GM21529 (cell line): ENCODE results near the gene MICOS13.

Experiments
- ATAC-seq: cut with Tn5 transposase; IDR thresholded peaks from one replicate; pipeline ENCODE4 v1.9.1; 2021; ENCODE audit not compliant: unreplicated experiment

Gene MICOS13

GRCh38 chr19:5669212-5669611 lies 11.1 kb downstream of the MICOS13 start:
- ATAC-seq = no peak

- ATAC-seq = no peak
Measured at GRCh38 chr19:5667751-5668271, 12.5 kb downstream of the MICOS13 start.

GRCh38 chr19:5666921-5667610 lies 13.2 kb downstream of the MICOS13 start:
- ATAC-seq = no peak

- no peak for ATAC-seq
Measured at GRCh38 chr19:5665781-5666513, 14.4 kb downstream of the MICOS13 start.

- no peak for ATAC-seq
Measured at GRCh38 chr19:5664515-5664914, 15.8 kb downstream of the MICOS13 start.

GRCh38 chr19:5663904-5664303 lies 16.4 kb downstream of the MICOS13 start:
- no peak for ATAC-seq

GRCh38 chr19:5661483-5661882 lies 18.8 kb downstream of the MICOS13 start:
- no peak for ATAC-seq

GRCh38 chr19:5655412-5655811 lies 24.9 kb downstream of the MICOS13 start:
- no peak for ATAC-seq

- ATAC-seq = no peak
Measured at GRCh38 chr19:5654931-5655330, 25.4 kb downstream of the MICOS13 start.

- ATAC-seq = no peak
Measured at GRCh38 chr19:5652261-5652660, 28.1 kb downstream of the MICOS13 start.

GRCh38 chr19:5651361-5651760 lies 29.0 kb downstream of the MICOS13 start:
- no peak for ATAC-seq

GRCh38 chr19:5648464-5648863 lies 31.9 kb downstream of the MICOS13 start:
- no peak for ATAC-seq

GRCh38 chr19:5646703-5647102 lies 33.6 kb downstream of the MICOS13 start:
- no peak for ATAC-seq

GRCh38 chr19:5645409-5645808 lies 34.9 kb downstream of the MICOS13 start:
- no peak for ATAC-seq

- no peak for ATAC-seq
Measured at GRCh38 chr19:5644037-5644436, 36.3 kb downstream of the MICOS13 start.

GRCh38 chr19:5643060-5643459 lies 37.3 kb downstream of the MICOS13 start:
- ATAC-seq = no peak

- ATAC-seq = no peak
Measured at GRCh38 chr19:5642204-5642603, 38.1 kb downstream of the MICOS13 start.

- ATAC-seq = no peak
Measured at GRCh38 chr19:5641171-5641570, 39.1 kb downstream of the MICOS13 start.

GRCh38 chr19:5637971-5638370 lies 42.3 kb downstream of the MICOS13 start:
- ATAC-seq = no peak

GRCh38 chr19:5635427-5635826 lies 44.9 kb downstream of the MICOS13 start:
- ATAC-seq = no peak

GRCh38 chr19:5632657-5633056 lies 47.7 kb downstream of the MICOS13 start:
- no peak for ATAC-seq

GRCh38 chr19:5632241-5632612 lies 48.1 kb downstream of the MICOS13 start:
- no peak for ATAC-seq
